Activated T-helper 1 cell treated with anti-CD3 and anti-CD28 coated beads, Interleukin-2, amount 50 U/mL, for 16 hours (primary cell): ENCODE data around the gene ROBO1.

Source experiments
- DNase-seq, 2 donors: peaks; one replicate each; pipeline ENCODE4 v3.0.0-alpha.2; 2020; ENCODE audit warnings: low read depth in 1 of 2, low spot score in 1 of 2

Gene ROBO1

GRCh38 chr3:79473993-79474392 is 293.8 kb downstream of the ROBO1 start:
- DNase-seq: no peak

- no peak for DNase-seq
These were observed 300.1 kb downstream of the ROBO1 start for GRCh38 chr3:79467721-79468120.

- no peak for DNase-seq
These were observed 306.5 kb downstream of the ROBO1 start for GRCh38 chr3:79461129-79461792.

GRCh38 chr3:79453600-79453999 is 314.2 kb downstream of the ROBO1 start:
- no peak for DNase-seq

GRCh38 chr3:79436387-79436786 is 331.4 kb downstream of the ROBO1 start:
- no peak for DNase-seq

GRCh38 chr3:79427081-79427480 is 340.7 kb downstream of the ROBO1 start:
- DNase-seq: no peak

GRCh38 chr3:79424811-79425210 is 343.0 kb downstream of the ROBO1 start:
- no peak for DNase-seq

- DNase-seq: no peak
These were observed 344.4 kb downstream of the ROBO1 start for GRCh38 chr3:79423417-79423816.

GRCh38 chr3:79421273-79421672 is 346.5 kb downstream of the ROBO1 start:
- no peak for DNase-seq

GRCh38 chr3:79418855-79419621 is 348.8 kb downstream of the ROBO1 start:
- no peak for DNase-seq

- no peak for DNase-seq
These were observed 352.4 kb downstream of the ROBO1 start for GRCh38 chr3:79415356-79415755.

GRCh38 chr3:79414806-79415205 is 353.0 kb downstream of the ROBO1 start:
- no peak for DNase-seq

- no peak for DNase-seq
These were observed 353.8 kb downstream of the ROBO1 start for GRCh38 chr3:79414035-79414434.

- DNase-seq: no peak
These were observed 355.3 kb downstream of the ROBO1 start for GRCh38 chr3:79412537-79412936.

GRCh38 chr3:79410617-79411016 is 357.2 kb downstream of the ROBO1 start:
- no peak for DNase-seq

- no peak for DNase-seq
These were observed 357.7 kb downstream of the ROBO1 start for GRCh38 chr3:79410136-79410535.

GRCh38 chr3:79406175-79406574 is 361.6 kb downstream of the ROBO1 start:
- no peak for DNase-seq

- DNase-seq: no peak
These were observed 362.6 kb downstream of the ROBO1 start for GRCh38 chr3:79405183-79405582.

- DNase-seq: no peak
These were observed 371.2 kb downstream of the ROBO1 start for GRCh38 chr3:79396595-79396994.

GRCh38 chr3:79392479-79392878 is 375.3 kb downstream of the ROBO1 start:
- DNase-seq: no peak

GRCh38 chr3:79390352-79390751 is 377.4 kb downstream of the ROBO1 start:
- no peak for DNase-seq

- no peak for DNase-seq
These were observed 382.6 kb downstream of the ROBO1 start for GRCh38 chr3:79385211-79385610.
